WERI-Rb-1 (cell line): Measurements from ENCODE around the gene ZNF263.

Source experiments
- DNase-seq: peaks from one replicate; pipeline ENCODE4 v3.0.0-alpha.2; 2020
- H3K27ac ChIP-seq: fragments of 250-450 bp; sonication (Bioruptor Pico); 2 replicates; pipeline ENCODE4 v1.5.1; 2020; ENCODE audit warnings: mild to moderate bottlenecking, moderate library complexity
- H3K27me3 ChIP-seq: fragments of 250-450 bp; sonication (Bioruptor Pico); 2 replicates; pipeline ENCODE4 v1.5.1; 2021; ENCODE audit warnings: mild to moderate bottlenecking, low read depth, moderate library complexity; ENCODE audit not compliant: insufficient read depth, severe bottlenecking
- H3K36me3 ChIP-seq: fragments of 250-450 bp; sonication (Bioruptor Pico); 2 replicates; pipeline ENCODE4 v1.5.1; 2020; ENCODE audit warnings: mild to moderate bottlenecking, moderate library complexity
- H3K4me3 ChIP-seq: 2 replicates; pipeline ENCODE4 v1.5.1; 2011; ENCODE audit warnings: low read depth, mild to moderate bottlenecking, control low read depth, low read length
- H3K9me3 ChIP-seq: fragments of 250-450 bp; sonication (Bioruptor Pico); 2 replicates; pipeline ENCODE4 v1.5.1; 2021; ENCODE audit warnings: mild to moderate bottlenecking, moderate library complexity; ENCODE audit not compliant: severe bottlenecking
- TF ChIP-seq, protein P1 (sequence below): IDR thresholded peaks from 2 replicates; pipeline ENCODE4 v1.5.1; 2011; ENCODE audit warnings: low read depth, mild to moderate bottlenecking, control low read depth, inconsistent platforms, low read length

Gene ZNF263

DNA sequence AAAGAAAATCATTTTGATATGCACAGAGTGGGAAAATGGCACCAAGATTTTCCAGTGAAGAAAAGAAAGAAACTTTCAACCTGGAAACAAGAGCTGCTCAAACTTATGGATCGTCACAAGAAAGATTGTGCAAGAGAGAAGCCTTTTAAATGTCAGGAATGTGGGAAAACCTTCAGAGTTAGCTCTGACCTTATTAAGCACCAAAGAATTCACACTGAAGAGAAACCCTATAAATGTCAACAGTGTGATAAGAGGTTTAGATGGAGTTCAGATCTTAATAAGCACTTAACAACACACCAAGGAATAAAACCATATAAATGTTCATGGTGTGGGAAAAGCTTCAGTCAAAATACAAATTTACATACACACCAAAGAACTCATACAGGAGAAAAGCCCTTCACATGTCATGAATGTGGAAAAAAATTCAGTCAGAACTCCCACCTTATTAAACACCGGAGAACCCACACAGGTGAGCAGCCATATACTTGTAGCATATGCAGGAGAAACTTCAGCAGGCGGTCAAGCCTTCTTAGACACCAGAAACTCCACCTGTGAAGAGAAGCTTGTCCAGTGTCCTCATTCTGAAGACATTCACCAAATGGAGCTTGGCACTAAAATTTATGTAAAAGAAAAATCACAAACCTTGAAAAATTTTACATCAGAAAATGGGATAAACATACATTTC is 34.2 kb downstream of the ZNF263 start:
- Histone ChIP-seq H3K27ac (no peak overlapping the region), H3K4me3 (no peak overlapping the region), H3K36me3 (peaks cover 63% of the 10 kb centered on the region), H3K27me3 (no peaks in the 10 kb centered on the region), H3K9me3 (peaks cover 45% of the 10 kb centered on the region)
- TF ChIP-seq, protein P1, sequence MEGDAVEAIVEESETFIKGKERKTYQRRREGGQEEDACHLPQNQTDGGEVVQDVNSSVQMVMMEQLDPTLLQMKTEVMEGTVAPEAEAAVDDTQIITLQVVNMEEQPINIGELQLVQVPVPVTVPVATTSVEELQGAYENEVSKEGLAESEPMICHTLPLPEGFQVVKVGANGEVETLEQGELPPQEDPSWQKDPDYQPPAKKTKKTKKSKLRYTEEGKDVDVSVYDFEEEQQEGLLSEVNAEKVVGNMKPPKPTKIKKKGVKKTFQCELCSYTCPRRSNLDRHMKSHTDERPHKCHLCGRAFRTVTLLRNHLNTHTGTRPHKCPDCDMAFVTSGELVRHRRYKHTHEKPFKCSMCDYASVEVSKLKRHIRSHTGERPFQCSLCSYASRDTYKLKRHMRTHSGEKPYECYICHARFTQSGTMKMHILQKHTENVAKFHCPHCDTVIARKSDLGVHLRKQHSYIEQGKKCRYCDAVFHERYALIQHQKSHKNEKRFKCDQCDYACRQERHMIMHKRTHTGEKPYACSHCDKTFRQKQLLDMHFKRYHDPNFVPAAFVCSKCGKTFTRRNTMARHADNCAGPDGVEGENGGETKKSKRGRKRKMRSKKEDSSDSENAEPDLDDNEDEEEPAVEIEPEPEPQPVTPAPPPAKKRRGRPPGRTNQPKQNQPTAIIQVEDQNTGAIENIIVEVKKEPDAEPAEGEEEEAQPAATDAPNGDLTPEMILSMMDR, result no peak
- DNase-seq, result no peak

DNA sequence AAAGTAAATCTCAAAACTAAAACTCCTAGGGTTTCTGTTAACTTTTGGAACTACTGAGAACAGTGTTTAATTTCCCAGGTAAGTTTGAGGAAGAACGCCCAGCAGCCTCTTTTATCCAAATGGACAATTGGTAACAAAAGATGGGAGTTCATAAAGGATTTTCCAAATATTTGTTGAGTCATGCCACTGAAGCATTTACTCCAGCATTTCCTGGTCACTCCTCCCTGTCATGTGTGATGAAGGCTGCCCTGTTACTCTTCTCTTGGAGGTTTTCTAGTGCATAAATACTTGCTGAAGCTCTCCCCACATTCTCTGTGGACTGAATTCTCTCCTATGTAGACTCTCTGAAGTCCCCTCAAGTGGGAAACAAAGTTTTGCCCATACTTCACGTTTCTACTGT is 38.5 kb downstream of the ZNF263 start:
- Histone ChIP-seq H3K4me3 (no peak overlapping the region), H3K27me3 (no peaks in the 10 kb centered on the region), H3K36me3 (peaks cover 21% of the 10 kb centered on the region), H3K27ac (no peak overlapping the region), H3K9me3 (peaks cover 30% of the 10 kb centered on the region)
- no peak for DNase-seq
- TF ChIP-seq, protein P1, result no peak

DNA sequence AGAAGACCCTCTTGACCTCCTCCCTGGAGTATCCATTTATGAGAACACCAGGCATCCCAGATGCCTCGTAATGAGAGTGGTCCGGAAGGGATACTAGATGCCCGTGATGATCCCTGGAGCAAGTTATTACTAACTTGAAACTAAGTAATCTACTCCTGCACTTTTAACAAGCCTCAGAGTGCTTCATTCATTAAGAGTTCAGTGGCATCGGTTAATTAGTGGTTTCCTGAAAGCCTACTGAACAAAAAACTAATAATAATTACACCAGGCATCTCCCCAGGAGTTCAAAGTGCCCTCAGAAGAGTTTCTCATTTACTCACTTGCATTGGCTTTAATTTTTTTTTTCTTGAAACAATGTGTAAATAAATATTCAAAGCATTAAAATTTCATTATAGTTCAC is 44.2 kb downstream of the ZNF263 start:
- no peak overlapping the region for H3K4me3 ChIP-seq
- H3K9me3 ChIP-seq, result no peaks in the 10 kb centered on the region
- no peaks in the 10 kb centered on the region for H3K27me3 ChIP-seq
- no peaks in the 10 kb centered on the region for H3K36me3 ChIP-seq
- DNase-seq, result no peak
- H3K27ac ChIP-seq, result no peak overlapping the region
- TF ChIP-seq, protein P1, result no peak

DNA sequence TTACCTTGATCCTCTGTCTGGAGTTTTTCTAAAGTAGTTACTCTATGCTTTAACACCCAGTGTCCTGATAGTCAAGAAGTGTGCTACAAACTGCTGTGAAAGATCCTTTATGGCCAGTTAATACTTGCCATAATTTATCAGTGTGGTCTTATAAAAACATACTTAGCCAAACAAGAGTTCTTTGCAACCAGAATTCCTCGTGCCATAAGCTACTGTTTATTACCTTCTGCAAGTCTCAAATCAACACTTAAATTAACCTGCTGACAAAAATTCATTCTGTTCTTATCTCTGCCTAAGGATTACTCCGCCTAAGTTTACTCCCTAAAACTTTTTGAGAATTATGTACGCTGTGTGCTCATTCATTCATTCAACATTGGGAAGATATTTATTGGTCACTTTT is 44.8 kb downstream of the ZNF263 start:
- Histone ChIP-seq H3K9me3 (no peaks in the 10 kb centered on the region), H3K36me3 (no peaks in the 10 kb centered on the region), H3K27me3 (no peaks in the 10 kb centered on the region), H3K4me3 (no peak overlapping the region), H3K27ac (no peak overlapping the region)
- TF ChIP-seq, protein P1, result no peak
- DNase-seq, result no peak

DNA sequence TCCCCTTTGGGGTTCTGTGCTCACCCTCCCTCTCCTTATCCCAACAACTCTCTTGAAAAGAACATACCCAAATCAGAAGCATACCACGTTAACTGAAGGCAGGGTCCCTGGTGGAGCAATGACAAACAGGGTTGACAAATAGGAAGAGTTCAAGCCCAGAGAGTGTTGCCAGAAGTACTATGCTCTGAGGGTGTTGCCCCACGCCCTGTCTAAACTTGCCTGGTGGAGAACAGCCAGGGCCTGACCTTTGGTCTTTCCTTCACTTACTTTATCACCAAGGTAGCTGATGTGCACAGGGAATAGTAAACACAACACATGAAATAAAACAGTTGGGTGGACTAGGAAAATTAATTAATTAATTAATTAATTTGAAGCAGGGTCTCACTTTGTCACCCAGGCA is 45.4 kb downstream of the ZNF263 start:
- H3K36me3 ChIP-seq, result no peaks in the 10 kb centered on the region
- no peak overlapping the region for H3K4me3 ChIP-seq
- no peak for DNase-seq
- no peaks in the 10 kb centered on the region for H3K9me3 ChIP-seq
- TF ChIP-seq, protein P1, result no peak
- H3K27me3 ChIP-seq, result no peaks in the 10 kb centered on the region
- H3K27ac ChIP-seq, result no peak overlapping the region
